GM13976 (cell line): ENCODE results near the gene RASA1.

Source experiments
- DNase-seq: peaks from one replicate; pipeline ENCODE4 v3.0.0; 2012; ENCODE audit warnings: low spot score
- CTCF ChIP-seq: IDR thresholded peaks from 2 replicates; pipeline ENCODE4 v1.5.1; 2012; ENCODE audit warnings: borderline replicate concordance, mild to moderate bottlenecking; ENCODE audit not compliant: insufficient read depth; ENCODE audit errors: extremely low read depth, missing control alignments, control extremely low read depth
- in situ Hi-C: fragments of 300-500 bp; cut with MboI; formaldehyde crosslinking; loops from one replicate; pipeline ENCODE4 v1.12.0; 2022; ENCODE audit warnings: low sequenced_read_pairs, mixed read lengths, inconsistent platforms; ENCODE audit not compliant: unreplicated experiment

RASA1 gene

DNA sequence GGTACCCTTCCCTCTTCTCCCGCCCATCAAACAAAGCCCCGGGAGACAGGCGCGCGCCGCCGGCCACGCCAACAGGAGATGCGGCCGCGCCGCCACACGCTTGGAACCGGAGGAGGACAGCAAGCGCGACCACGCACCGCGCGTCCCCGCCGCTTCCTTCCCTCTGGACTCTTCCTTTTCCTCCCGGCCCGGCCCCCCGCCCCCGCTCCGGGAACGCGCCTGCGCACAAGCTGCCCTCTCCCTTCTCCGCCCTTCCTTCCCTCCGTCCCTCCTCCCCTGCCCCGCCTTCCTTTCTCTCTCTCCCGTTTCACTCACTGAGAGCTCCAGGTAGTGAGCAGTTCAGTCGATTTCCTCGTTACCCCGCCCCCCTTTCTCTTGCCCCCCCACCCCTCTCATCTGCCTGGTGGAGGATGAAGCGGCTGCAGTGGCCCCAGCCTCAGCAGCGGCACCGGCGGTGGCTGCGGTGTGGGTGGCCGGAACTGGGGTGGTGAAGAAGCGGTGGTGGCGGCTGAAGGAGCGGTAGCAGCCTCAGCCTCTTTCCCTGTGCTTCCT, at the start of gene RASA1:
RASA1 (plus strand) TSS at position 310 of the 552 bp plus-strand sequence. CDS start 569 bp downstream, outside the sequence.
- in situ Hi-C loops, result no loop called here
- peak; percentile 92 for DNase-seq
- no peak for TF ChIP-seq CTCF

GRCh38 chr5:87229780-87230179, 37.9 kb upstream of the RASA1 start:
- TF ChIP-seq CTCF, result no peak
- no peak for DNase-seq
- in situ Hi-C loops, result no loop called here

DNA sequence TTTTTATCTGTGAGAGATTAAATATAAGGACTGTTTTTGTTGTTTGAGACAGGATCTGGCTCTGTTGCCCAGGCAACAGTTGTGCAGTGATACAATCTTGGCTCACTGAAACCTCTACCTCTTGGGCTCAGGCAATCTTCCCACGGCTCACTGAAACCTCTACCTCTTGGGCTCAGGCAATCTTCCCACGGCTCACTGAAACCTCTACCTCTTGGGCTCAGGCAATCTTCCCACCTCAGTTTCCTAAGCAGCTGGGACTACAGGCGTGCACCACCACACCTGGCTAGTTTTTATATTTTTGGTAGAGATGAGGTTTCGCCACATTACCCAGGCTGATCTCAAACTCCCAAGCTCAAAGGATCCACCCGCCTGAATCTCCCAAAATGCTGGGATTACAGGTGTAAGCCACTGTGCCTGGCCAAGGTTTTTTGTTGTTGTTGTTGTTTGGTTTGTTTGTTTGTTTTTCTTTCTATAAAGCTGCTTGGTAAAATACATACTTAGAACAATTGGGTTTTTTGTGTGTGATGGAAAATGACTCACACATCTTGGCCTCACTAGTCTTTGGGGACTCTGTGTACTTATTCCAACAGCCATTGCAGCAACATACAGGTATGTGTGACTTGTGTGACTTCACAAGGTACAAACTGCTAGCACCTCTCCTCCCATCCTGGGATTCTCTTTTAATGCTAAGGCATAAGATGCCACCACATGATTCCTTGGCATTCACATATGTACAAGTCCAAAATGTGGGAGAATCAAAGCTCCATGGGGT, 36.5 kb upstream of the RASA1 start:
- no peak for DNase-seq
- in situ Hi-C loops, result no loop called here
- TF ChIP-seq CTCF, result no peak

DNA sequence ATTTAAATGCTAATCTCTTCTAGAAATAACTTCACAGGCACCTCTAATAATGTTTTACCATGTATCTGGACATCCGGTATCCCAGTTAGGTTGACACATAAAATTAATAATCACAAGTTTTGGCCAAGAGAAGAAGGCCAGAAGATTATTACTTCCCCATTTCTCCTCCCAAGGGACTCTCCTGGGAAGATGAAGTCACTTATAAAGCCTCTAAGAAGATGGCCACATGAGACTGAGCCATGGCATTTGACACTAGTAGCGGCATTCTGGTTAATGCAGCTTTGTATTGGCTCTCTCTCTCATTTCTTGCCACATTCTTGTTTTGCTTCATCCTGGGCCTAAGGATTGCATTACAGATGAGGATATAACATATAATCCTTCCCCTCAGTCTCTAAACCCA, 34.5 kb upstream of the RASA1 start:
- no peak for TF ChIP-seq CTCF
- in situ Hi-C loops, result no loop called here
- no peak for DNase-seq

DNA sequence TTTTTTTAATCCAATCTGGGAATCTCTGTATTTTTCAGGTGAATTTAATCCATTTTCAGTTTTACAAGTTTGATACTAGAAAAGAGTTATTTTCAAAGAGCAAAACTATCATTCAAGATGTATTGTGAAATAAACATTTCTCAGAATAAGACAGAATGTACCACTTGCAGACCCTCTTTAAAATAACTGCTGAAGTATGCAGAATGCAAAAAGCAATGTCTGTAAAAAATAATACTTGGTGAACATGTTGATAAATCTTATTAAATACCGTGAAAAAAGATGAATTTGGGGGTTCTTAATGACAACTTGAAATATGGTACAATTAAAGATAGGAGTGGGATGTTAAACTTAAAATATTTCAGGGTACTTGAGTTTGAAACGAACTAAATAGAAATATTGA, 26.1 kb upstream of the RASA1 start:
- no peak for TF ChIP-seq CTCF
- DNase-seq, result no peak
- in situ Hi-C loops, result no loop called here

GRCh38 chr5:87242242-87242641, 25.4 kb upstream of the RASA1 start:
- in situ Hi-C loops, result no loop called here
- TF ChIP-seq CTCF, result no peak

More at GRCh38 chr5:87242242-87242641, 25.4 kb upstream of the RASA1 start:
- no peak for DNase-seq
